MCF 10A (cell line): ENCODE results near the gene PTBP3. TPM values are rescaled to one million over a fixed set of nuclear protein-coding genes. Genes with fewer than 3 reads are reported as not detected.

ENCODE experiments used
- BruUV-seq: library from RNA; stranded (reverse); fragments of 400-500 nt; replicated peaks from 2 replicates; lab custom pipeline; 2021; lab: Mats Ljungman, UMichigan
- CTCF ChIA-PET: fragments of 300-600 bp; sonication (Branson Sonifier 250); formaldehyde crosslinking; extraction: SDS; loops from one replicate; lab custom pipeline; 2021; ENCODE audit warnings: antibody characterized with exemption, inconsistent platforms; lab: Yijun Ruan, JAX
- POLR2A ChIA-PET: fragments of 300-600, 350-650 bp; sonication (Branson Sonifier 250); formaldehyde crosslinking; extraction: SDS; loops from one replicate; lab custom pipeline; 2020; ENCODE audit warnings: antibody characterized with exemption, inconsistent platforms; lab: Yijun Ruan, JAX
- DNase-seq: peaks from one replicate; pipeline ENCODE4 v3.0.0-alpha.2; 2018; ENCODE audit not compliant: unreplicated experiment
- H3K27ac Mint-ChIP-seq: one replicate; pipeline ENCODE4 v1.8.0; 2022; ENCODE audit warnings: mild to moderate bottlenecking, low read depth, mixed read lengths; ENCODE audit not compliant: unreplicated experiment
- H3K27me3 Mint-ChIP-seq: one replicate; pipeline ENCODE4 v1.8.0; 2022; ENCODE audit warnings: mixed read lengths; ENCODE audit not compliant: insufficient read depth, unreplicated experiment
- H3K36me3 Mint-ChIP-seq: one replicate; pipeline ENCODE4 v1.8.0; 2022; ENCODE audit warnings: mild to moderate bottlenecking, moderate library complexity, mixed read lengths; ENCODE audit not compliant: insufficient read depth, unreplicated experiment
- H3K4me1 Mint-ChIP-seq: one replicate; pipeline ENCODE4 v1.8.0; 2022; ENCODE audit warnings: mixed read lengths; ENCODE audit not compliant: insufficient read depth, unreplicated experiment
- H3K4me3 Mint-ChIP-seq: one replicate; pipeline ENCODE4 v1.8.0; 2022; ENCODE audit warnings: mild to moderate bottlenecking, moderate library complexity, mixed read lengths; ENCODE audit not compliant: unreplicated experiment
- H3K9me3 Mint-ChIP-seq: one replicate; pipeline ENCODE4 v1.8.0; 2022; ENCODE audit warnings: mixed read lengths; ENCODE audit not compliant: unreplicated experiment
- intact Hi-C: fragments of 100-400 bp; cut with micrococcal nuclease; formaldehyde crosslinking; loops from 2 replicates; pipeline ENCODE4 v1.14.1; 2022
- total RNA-seq: library from RNA; stranded (reverse); gene quantifications from 2 replicates; pipeline ENCODE4 v1.2.3, GENCODE V29; 2022
- TF ChIP-seq, protein P1 (sequence below): fragments of 200-600 bp; IDR thresholded peaks from one replicate; pipeline ENCODE4 v1.8.0; 2022; ENCODE audit warnings: antibody characterized with exemption, mild to moderate bottlenecking; ENCODE audit not compliant: unreplicated experiment

The PTBP3 gene
- total RNA-seq, 1 experiment from 2014 or later, result 79.2 TPM

DNA sequence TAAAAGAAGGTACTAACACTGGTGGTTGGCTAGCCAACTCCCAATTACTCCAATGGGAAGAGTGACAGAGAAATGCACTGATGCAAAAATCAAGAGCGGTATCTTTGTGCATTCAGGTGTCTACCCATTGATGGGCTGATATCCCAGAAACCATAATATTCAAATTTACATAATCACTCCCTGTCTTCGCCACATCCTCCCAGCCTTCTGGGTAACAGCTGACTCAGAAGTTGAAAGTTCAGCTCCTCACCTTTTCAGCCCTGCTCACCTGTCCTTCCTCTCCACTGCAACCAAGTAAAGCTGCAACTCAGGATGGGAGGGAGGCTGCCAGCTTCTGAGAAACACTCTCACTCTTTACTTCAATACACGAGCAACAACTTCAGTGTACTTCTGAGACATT is 165.2 kb downstream of the PTBP3 start:
- BruUV-seq, result no TSS peak
- no peak overlapping the region for H3K27ac Mint-ChIP-seq
- ChIA-PET POLR2A (interaction anchor here (0.9 kb wide), 2 partner anchors 9 to 14 kb away, joined by 3 to 4 read pairs; no protein-coding TSS in a partner anchor), CTCF (interaction anchor here (0.7 kb wide), 1 partner anchor 258 kb away, joined by 3 read pairs; no protein-coding TSS in a partner anchor)
- TF ChIP-seq, protein P1, sequence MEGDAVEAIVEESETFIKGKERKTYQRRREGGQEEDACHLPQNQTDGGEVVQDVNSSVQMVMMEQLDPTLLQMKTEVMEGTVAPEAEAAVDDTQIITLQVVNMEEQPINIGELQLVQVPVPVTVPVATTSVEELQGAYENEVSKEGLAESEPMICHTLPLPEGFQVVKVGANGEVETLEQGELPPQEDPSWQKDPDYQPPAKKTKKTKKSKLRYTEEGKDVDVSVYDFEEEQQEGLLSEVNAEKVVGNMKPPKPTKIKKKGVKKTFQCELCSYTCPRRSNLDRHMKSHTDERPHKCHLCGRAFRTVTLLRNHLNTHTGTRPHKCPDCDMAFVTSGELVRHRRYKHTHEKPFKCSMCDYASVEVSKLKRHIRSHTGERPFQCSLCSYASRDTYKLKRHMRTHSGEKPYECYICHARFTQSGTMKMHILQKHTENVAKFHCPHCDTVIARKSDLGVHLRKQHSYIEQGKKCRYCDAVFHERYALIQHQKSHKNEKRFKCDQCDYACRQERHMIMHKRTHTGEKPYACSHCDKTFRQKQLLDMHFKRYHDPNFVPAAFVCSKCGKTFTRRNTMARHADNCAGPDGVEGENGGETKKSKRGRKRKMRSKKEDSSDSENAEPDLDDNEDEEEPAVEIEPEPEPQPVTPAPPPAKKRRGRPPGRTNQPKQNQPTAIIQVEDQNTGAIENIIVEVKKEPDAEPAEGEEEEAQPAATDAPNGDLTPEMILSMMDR, result no peak
- no peaks in the 10 kb centered on the region for H3K36me3 Mint-ChIP-seq
- H3K9me3 Mint-ChIP-seq, result no peaks in the 10 kb centered on the region
- H3K4me1 Mint-ChIP-seq, result peaks cover 16% of the 10 kb centered on the region
- H3K4me3 Mint-ChIP-seq, result no peak overlapping the region
- no peak for DNase-seq
- H3K27me3 Mint-ChIP-seq, result no peaks in the 10 kb centered on the region
- intact Hi-C loops, result no loop called here

Other genes starting within 250 kb of the PTBP3 start
- gene SUSD1, start 158.3 kb downstream of the PTBP3 start, total RNA-seq, result 1.6 and 2.0 TPM in 2 replicates
- 20.6 and 26.7 TPM in 2 replicates for gene HSDL2, start 46.5 kb upstream of the PTBP3 start, total RNA-seq
- gene KIAA1958, start 153.2 kb upstream of the PTBP3 start, total RNA-seq, result 4.9 and 5.8 TPM in 2 replicates